HUDEP-2 (cell line): Measurements from ENCODE around the gene TMEM204.

Source experiments
- DNase-seq, 76 experiments: peaks; one replicate each; lab custom pipeline; 2025; ENCODE audit not compliant: unreplicated experiment in 76 of 76; lab: John Stamatoyannopoulos, UW

The TMEM204 gene

DNA sequence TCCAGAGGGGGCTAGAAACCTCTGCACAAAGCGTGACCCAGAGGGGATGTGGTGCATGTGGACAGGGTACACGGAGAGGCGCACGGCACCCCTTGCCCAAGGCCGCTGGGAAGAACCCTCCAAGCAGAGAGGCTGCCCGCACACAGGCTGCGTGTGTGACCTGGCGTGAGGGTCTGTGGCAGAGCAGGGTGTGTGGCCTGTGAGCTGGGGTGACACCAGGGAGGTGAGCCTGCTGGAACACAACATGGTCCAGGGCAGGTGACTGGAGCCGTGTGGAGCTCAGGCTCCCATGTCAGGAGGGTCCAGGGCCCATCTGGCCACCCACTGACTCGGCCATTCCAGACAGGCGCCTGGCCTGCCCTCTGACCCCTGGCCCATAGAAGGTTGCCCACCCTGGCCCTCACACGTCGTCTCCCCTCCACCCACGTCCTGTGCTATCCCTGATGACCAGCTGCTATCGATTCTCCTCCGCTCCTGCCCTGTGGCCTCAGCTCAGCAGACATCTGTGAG is 14.8 kb upstream of the TMEM204 start:
- DNase-seq, result no peak

DNA sequence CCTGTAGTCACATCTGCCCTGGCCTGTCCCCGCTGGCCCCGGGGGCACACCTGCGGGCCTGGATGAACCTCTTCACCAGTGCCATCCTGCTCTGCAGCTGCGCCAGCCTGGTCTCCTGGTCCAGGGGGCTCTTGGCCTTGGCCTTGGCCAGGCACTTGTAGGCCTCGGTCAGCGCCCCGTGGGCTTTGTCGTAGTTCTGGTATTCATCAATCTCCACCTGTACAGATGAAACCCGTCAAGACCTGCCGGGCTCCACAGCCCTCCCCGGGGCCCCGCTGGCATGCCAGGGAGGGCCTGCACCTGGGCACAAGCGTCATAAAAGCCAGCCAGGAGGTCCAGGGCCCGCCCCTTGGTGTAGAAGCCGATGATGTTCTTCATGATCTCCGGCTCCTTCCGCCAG is 13.6 kb upstream of the TMEM204 start:
- no peak for DNase-seq

GRCh38 chr16:1520461-1520860 is 13.0 kb upstream of the TMEM204 start:
- no peak for DNase-seq

GRCh38 chr16:1523581-1524245 is 9.8 kb upstream of the TMEM204 start:
- DNase-seq, result no peak

- no peak for DNase-seq
These were observed 9.1 kb upstream of the TMEM204 start for GRCh38 chr16:1524366-1524765.

GRCh38 chr16:1525871-1526607 is 7.4 kb upstream of the TMEM204 start:
- DNase-seq, result no peak

- no peak for DNase-seq
These were observed 6.6 kb upstream of the TMEM204 start for GRCh38 chr16:1526608-1527555.

DNA sequence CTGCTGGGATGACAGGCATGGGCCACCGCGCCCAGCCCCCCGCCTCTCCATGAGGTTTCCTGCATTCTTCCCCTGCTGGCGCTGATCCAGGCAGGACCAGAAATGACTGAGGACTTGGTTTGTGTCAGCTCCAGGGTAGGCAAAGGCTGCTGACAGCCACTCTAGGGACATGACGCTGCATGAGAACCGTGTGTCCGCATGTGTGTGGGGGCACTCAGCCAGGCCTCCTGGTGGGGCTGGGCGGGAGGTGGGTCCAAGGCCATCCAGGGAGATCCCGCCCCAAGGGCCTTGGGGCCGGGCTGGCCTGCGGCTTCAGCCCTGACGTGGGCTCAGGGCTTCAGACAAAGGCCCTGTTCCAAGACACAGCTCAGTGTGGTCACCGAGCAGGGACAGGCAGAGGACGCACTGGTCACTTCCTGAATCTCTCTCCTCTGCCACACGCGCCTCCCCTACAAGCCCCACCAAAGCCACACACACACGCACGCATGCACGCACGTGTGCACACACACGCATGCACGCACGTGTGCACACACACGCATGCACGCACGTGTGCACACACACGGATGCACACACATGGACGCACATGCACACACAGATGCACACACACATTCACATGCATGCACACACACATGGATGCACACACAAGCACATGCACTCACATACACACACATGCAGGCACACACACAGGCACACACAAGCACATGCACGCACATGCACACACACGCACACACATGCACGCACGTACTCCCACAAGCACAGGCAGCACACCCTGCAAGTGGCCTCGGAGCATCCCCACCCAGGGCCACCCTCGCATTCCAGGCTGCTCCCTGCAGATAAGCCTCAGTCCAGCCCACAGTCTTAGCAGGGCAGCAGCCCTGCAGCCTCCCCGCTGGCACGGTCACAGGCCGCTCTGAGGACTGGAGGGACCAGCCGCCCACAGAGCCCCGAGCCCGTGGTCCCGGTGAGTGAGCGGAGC is 5.3 kb upstream of the TMEM204 start:
- peak in 70 of 76 experiments; percentile 19 to 84 (median 58) for DNase-seq

- DNase-seq, result no peak
These were observed 4.4 kb upstream of the TMEM204 start for GRCh38 chr16:1528921-1529537.

DNA sequence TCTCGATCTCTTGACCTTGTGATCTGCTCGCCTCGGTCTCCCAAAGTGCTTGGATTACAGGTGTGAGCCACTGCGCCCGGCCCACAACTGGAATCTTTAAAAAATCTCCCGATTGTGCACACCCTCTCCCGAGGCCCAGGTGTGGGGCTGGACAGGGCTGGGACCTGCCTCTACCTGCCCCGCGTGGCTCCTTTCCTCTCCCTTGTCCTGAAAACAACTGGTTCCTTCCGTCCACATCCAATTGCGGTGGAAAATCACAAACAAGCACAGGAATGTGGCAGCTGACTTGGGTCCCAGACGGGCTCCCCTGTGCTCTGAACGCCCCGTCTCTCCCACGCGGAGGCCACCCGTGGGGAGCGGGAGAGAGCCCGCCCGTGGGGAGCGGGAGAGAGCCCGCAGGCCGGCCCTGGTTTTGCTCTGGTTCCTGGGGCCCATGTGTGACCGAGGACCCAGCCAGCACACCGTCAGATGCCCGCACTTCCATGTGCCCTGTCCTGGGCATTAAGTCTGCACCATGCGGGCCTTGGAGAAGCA is 3.0 kb upstream of the TMEM204 start:
- DNase-seq, result no peak

GRCh38 chr16:1530883-1531637 is 2.4 kb upstream of the TMEM204 start:
- no peak for DNase-seq

- no peak for DNase-seq
These were observed 1.9 kb upstream of the TMEM204 start for GRCh38 chr16:1531638-1531910.

DNA sequence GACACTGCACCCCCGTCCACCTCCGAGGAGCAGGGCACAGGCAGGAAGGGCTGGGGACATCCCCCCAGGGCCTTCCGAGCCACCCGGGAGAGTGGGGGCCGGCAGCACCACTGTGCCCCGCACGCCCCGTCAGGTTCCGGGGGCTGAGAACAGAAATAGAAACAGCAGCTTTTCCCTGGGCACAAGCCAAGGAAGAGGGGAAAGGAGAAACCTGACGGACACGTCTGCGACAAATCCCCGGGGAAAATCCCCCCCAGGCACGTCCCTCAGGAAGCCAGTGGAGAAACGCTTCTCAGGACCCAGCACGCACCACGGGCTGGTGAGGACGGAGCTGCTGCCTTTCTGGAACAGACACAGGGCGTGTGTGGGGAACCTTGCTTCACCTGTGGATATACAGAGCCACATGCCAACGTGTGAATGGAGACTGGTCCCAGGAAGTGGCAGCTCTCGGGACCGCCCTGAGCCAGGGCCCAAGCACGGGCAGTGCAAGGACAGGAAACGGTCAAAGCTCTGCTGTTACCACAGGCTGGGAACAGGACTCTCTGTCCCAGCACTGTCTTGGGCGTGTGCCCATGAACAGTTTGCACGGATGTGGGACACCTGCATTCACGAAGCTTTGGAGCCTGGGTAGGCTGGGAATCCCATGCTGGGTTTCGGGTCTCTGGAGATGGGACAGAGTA is 1.2 kb upstream of the TMEM204 start:
- no peak for DNase-seq

- DNase-seq, result no peak
These were observed 695 bp upstream of the TMEM204 start for GRCh38 chr16:1532771-1533170.

DNA sequence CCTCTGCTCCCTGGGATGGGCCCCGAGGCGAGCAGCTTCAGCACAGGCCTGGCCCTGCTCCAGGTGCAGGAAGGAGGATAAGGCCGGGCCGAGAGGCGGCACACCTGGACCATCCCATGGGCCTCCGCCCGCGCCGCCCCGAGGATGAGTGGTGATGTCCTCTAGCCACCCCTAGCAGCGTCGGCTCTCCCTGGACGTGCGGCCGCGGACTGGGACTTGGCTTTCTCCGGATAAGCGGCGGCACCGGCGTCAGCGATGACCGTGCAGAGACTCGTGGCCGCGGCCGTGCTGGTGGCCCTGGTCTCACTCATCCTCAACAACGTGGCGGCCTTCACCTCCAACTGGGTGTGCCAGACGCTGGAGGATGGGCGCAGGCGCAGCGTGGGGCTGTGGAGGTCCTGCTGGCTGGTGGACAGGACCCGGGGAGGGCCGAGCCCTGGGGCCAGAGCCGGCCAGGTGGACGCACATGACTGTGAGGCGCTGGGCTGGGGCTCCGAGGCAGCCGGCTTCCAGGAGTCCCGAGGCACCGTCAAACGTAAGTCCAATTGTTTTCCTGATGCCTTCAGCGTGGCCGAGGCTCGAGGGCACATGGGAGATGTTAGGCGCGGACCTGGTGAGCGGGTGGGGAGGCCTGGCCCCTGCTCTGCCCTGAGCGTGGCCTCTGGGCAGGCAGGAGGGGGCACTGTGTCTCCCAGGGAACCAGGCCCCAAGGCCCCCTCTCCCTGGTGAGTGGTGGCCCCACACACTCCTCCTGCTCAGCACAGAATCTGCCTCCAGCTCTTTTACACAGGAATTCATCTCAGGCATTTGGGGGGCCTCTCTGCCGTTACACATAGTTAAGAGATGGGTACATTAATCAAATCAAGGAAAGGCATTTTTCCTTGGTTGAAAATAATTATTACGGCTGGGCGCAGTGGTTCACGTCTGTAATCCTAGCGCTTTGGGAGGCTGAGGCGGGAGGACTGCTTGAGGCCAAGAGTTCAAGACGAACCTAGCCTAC is 855 bp downstream of the TMEM204 start:
- DNase-seq, result no peak

DNA sequence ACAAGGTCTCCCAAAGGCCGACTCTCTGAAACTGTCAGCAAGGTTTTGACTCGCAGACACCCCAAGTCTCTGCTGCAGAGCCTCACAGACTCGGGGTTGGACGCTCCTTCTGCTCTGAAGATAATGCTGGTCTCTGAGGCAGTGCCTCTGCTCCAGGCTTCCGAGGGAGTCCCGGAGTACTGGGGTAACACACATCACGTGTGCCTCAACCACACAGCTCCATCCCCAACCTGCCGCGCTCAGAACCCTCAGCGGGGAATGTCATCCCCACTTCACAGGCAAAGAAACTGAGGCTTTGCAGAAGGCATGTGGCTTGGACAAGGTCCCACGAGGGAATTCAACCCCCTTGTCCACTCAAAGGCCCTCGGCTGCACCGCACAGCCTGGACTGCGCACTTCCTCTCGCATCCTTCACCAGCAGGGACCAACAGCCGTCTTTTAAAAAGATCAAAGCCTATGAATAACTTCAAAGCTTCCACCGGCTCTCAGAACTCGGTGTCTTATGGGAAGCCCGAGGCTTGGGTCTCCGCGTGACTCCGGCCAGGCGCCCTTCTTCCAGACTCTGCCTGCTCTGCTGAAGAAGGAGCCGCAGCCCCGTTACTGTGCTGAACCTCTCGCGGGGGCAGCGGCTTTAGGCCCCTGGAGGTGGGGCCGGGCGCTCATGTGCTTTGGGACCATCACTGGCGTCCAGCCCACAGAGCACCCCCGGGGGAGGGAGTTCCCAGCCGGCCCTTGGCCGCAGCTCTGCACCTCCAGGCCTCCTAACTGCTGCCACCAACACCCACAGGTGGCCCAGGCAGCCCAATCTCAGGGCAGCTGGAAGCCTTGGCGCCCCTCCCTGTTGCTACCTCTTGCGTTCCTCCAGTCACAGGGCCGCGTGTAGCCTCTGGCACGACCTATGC is 2.2 kb downstream of the TMEM204 start:
- no peak for DNase-seq
